Measurements from ENCODE around the gene FOXN3.
A peak's percentile ranks its signal among the peaks of the same experiment; 100 is the strongest.
"Not testable (repeated sequence)": the region's sequence is repeated elsewhere in the genome, so short reads cannot be mapped to it uniquely, and the experiment has no call there.

Gene FOXN3

GRCh38 chr14:89294469-89294868 lies 122.6 kb downstream of the FOXN3 start:
- H3K9me3 ChIP-seq (ENCODE audit: control extremely low read depth in 1 of 5, control insufficient read depth in 4 of 5, insufficient read depth in 2 of 5, low read depth in 1 of 5, low read length in 4 of 5); H3K27me3 ChIP-seq (replicated peaks in 2 of 5; ENCODE audit: control insufficient read depth in 4 of 5, insufficient read depth in 5 of 5, low read length in 4 of 5); POLR2A ChIA-PET; H3K4me3 ChIP-seq (ENCODE audit: control insufficient read depth in 1 of 7, extremely low read depth in 1 of 7, insufficient read depth in 4 of 7, low read depth in 2 of 7, low read length in 6 of 7); DNase-seq; H3K4me1 ChIP-seq (ENCODE audit: control extremely low read depth in 1 of 4, control insufficient read depth in 4 of 4, insufficient read depth in 4 of 4, low read length in 3 of 4): not testable (repeated sequence)
- Histone ChIP-seq H3K27ac (ENCODE audit: insufficient read depth in 1 of 2, low read depth in 1 of 2, low read length in 2 of 2, poor library complexity in 1 of 2, severe bottlenecking in 2 of 2) (peak overlapping the region in 1 of 2 experiments; percentile 18), H3K36me3 (ENCODE audit: control insufficient read depth in 4 of 4, insufficient read depth in 4 of 4, low read length in 3 of 4) (peaks cover 5 to 18% (median 11%) of the 10 kb centered on the region in 4 experiments)
- CTCF ChIA-PET = interaction anchor here (0.9 kb wide), 1 partner anchor 11 kb away, joined by 3 read pairs; no protein-coding TSS in a partner anchor
- 98% methylated on average over 4 of the region's 4 CpGs for WGBS (ENCODE audit: insufficient coverage)

DNA sequence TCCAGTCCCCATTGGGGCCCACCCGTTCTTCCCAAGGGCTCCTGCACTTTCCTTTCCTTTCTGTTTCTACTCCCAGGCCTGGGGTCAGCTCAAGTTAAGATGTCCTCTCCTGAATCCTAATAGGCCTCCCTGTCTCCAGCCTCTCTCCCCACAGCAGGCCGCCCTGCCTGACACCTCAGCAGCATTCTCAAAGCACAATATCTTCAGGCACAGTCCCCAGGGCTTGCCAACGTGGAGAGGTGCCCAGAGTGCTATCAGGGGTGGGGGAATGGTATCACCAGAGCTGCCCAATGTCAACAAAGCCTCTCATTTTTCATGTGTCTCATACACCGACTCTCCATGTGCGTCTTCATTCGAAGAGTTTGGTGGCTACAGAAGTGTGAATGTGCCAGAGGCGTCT lies 123.0 kb downstream of the FOXN3 start:
- ChIA-PET POLR2A (no interaction called here), CTCF (interaction anchor here (0.6 to 2.0 kb wide), 3 partner anchors 9 to 532 kb away, joined by 3 to 8 read pairs (median 4); no protein-coding TSS in a partner anchor)
- H3K4me1 ChIP-seq (ENCODE audit: control extremely low read depth in 1 of 4, control insufficient read depth in 4 of 4, insufficient read depth in 4 of 4, low read length in 3 of 4) = peaks cover 0 to 8% (median 0%) of the 10 kb centered on the region in 4 experiments
- H3K36me3 ChIP-seq (ENCODE audit: control insufficient read depth in 4 of 4, insufficient read depth in 4 of 4, low read length in 3 of 4) = peaks cover 5 to 18% (median 11%) of the 10 kb centered on the region in 4 experiments
- no peaks in the 10 kb centered on the region for H3K27me3 ChIP-seq (replicated peaks in 2 of 5; ENCODE audit: control insufficient read depth in 4 of 5, insufficient read depth in 5 of 5, low read length in 4 of 5)
- H3K27ac ChIP-seq (ENCODE audit: insufficient read depth in 1 of 2, low read depth in 1 of 2, low read length in 2 of 2, poor library complexity in 1 of 2, severe bottlenecking in 2 of 2) = peak overlapping the region in 1 of 2 experiments; percentile 18
- 95% methylated on average over 7 of the region's 7 CpGs for WGBS (ENCODE audit: insufficient coverage)
- H3K4me3 ChIP-seq (ENCODE audit: control insufficient read depth in 1 of 7, extremely low read depth in 1 of 7, insufficient read depth in 4 of 7, low read depth in 2 of 7, low read length in 6 of 7) = no peak overlapping the region
- DNase-seq = no peak
- no peaks in the 10 kb centered on the region for H3K9me3 ChIP-seq (ENCODE audit: control extremely low read depth in 1 of 5, control insufficient read depth in 4 of 5, insufficient read depth in 2 of 5, low read depth in 1 of 5, low read length in 4 of 5)

GRCh38 chr14:89293314-89293916 lies 123.6 kb downstream of the FOXN3 start:
- ChIA-PET CTCF (interaction anchor here (0.6 to 2.0 kb wide), 3 partner anchors 10 to 533 kb away, joined by 3 to 8 read pairs (median 4); no protein-coding TSS in a partner anchor), POLR2A (no interaction called here)
- Histone ChIP-seq H3K27ac (ENCODE audit: insufficient read depth in 1 of 2, low read depth in 1 of 2, low read length in 2 of 2, poor library complexity in 1 of 2, severe bottlenecking in 2 of 2) (no peak overlapping the region), H3K36me3 (ENCODE audit: control insufficient read depth in 4 of 4, insufficient read depth in 4 of 4, low read length in 3 of 4) (peaks cover 5 to 18% (median 11%) of the 10 kb centered on the region in 4 experiments), H3K9me3 (ENCODE audit: control extremely low read depth in 1 of 5, control insufficient read depth in 4 of 5, insufficient read depth in 2 of 5, low read depth in 1 of 5, low read length in 4 of 5) (no peaks in the 10 kb centered on the region), H3K4me3 (ENCODE audit: control insufficient read depth in 1 of 7, extremely low read depth in 1 of 7, insufficient read depth in 4 of 7, low read depth in 2 of 7, low read length in 6 of 7) (no peak overlapping the region), H3K4me1 (ENCODE audit: control extremely low read depth in 1 of 4, control insufficient read depth in 4 of 4, insufficient read depth in 4 of 4, low read length in 3 of 4) (peaks cover 0 to 8% (median 0%) of the 10 kb centered on the region in 4 experiments), H3K27me3 (replicated peaks in 2 of 5; ENCODE audit: control insufficient read depth in 4 of 5, insufficient read depth in 5 of 5, low read length in 4 of 5) (no peaks in the 10 kb centered on the region)
- no peak for DNase-seq
- 98% methylated on average over 6 of the region's 6 CpGs for WGBS (ENCODE audit: insufficient coverage)

DNA sequence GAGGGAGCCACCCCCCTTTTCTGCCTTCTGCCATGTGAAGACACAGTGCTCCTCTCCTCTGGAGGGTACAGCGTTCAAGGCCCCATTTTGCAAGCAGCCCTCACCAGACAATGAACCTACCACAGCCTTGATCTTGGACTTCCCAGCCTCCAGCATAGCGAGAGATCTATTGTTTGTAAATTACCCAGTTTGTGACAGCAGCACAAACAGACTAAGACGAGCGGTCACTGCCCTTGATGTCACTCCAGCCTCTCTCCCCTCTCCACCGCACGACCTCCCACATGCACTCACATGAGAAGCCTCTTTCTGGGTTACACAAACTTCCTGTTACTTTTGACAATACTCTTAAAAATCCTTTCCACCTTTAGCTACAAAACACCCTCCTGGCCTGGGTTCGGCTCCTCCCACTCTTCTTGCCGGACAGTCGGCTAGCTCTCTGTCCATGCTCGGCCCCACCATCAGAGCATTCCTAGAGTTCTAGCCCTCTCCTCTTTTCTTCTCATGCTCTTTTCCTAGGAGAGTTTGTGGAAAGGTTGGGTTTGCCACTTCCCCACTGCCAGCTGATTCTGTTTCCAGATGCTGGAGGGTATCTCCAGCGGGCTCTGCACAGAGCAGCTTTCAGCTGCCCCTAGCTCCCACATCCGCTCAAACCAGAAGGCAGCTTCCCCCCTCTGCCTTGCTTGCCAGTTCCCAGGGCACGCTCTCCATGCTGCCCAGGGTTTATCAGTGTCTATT lies 124.3 kb downstream of the FOXN3 start:
- 92% methylated on average over 11 of the region's 13 CpGs for WGBS (ENCODE audit: insufficient coverage)
- H3K27ac ChIP-seq (ENCODE audit: insufficient read depth in 1 of 2, low read depth in 1 of 2, low read length in 2 of 2, poor library complexity in 1 of 2, severe bottlenecking in 2 of 2) = no peak overlapping the region
- CTCF ChIA-PET = interaction anchor here (2.0 kb wide), 1 partner anchor 10 kb away, joined by 8 read pairs; no protein-coding TSS in a partner anchor

GRCh38 chr14:89291351-89291940 lies 125.6 kb downstream of the FOXN3 start:
- peaks cover 5 to 18% (median 11%) of the 10 kb centered on the region in 4 experiments for H3K36me3 ChIP-seq (ENCODE audit: control insufficient read depth in 4 of 4, insufficient read depth in 4 of 4, low read length in 3 of 4)
- no peak overlapping the region for H3K4me3 ChIP-seq (ENCODE audit: control insufficient read depth in 1 of 7, extremely low read depth in 1 of 7, insufficient read depth in 4 of 7, low read depth in 2 of 7, low read length in 6 of 7)
- CTCF ChIA-PET = no interaction called here
- H3K4me1 ChIP-seq (ENCODE audit: control extremely low read depth in 1 of 4, control insufficient read depth in 4 of 4, insufficient read depth in 4 of 4, low read length in 3 of 4) = peaks cover 0 to 8% (median 3%) of the 10 kb centered on the region in 4 experiments
- H3K27ac ChIP-seq (ENCODE audit: insufficient read depth in 1 of 2, low read depth in 1 of 2, low read length in 2 of 2, poor library complexity in 1 of 2, severe bottlenecking in 2 of 2) = no peak overlapping the region
- WGBS (ENCODE audit: insufficient coverage) = 94% methylated on average over 8 of the region's 9 CpGs
- no peak for DNase-seq
- H3K9me3 ChIP-seq (ENCODE audit: control extremely low read depth in 1 of 5, control insufficient read depth in 4 of 5, insufficient read depth in 2 of 5, low read depth in 1 of 5, low read length in 4 of 5) = no peaks in the 10 kb centered on the region
- no peaks in the 10 kb centered on the region for H3K27me3 ChIP-seq (replicated peaks in 2 of 5; ENCODE audit: control insufficient read depth in 4 of 5, insufficient read depth in 5 of 5, low read length in 4 of 5)
- POLR2A ChIA-PET = no interaction called here

More for the DNA sequence above, 124.3 kb downstream of the FOXN3 start:
- H3K9me3 ChIP-seq (ENCODE audit: control extremely low read depth in 1 of 5, control insufficient read depth in 4 of 5, insufficient read depth in 2 of 5, low read depth in 1 of 5, low read length in 4 of 5) = no peaks in the 10 kb centered on the region
- DNase-seq = peak in 1 of 3 donors; percentile 14
- peaks cover 5 to 18% (median 11%) of the 10 kb centered on the region in 4 experiments for H3K36me3 ChIP-seq (ENCODE audit: control insufficient read depth in 4 of 4, insufficient read depth in 4 of 4, low read length in 3 of 4)
- H3K4me3 ChIP-seq (ENCODE audit: control insufficient read depth in 1 of 7, extremely low read depth in 1 of 7, insufficient read depth in 4 of 7, low read depth in 2 of 7, low read length in 6 of 7) = no peak overlapping the region
- POLR2A ChIA-PET = no interaction called here
- peaks cover 0 to 8% (median 0%) of the 10 kb centered on the region in 4 experiments for H3K4me1 ChIP-seq (ENCODE audit: control extremely low read depth in 1 of 4, control insufficient read depth in 4 of 4, insufficient read depth in 4 of 4, low read length in 3 of 4)
- no peaks in the 10 kb centered on the region for H3K27me3 ChIP-seq (replicated peaks in 2 of 5; ENCODE audit: control insufficient read depth in 4 of 5, insufficient read depth in 5 of 5, low read length in 4 of 5)

- CTCF ChIA-PET = no interaction called here
These were observed 126.2 kb downstream of the FOXN3 start for GRCh38 chr14:89290813-89291212.

More at GRCh38 chr14:89290813-89291212, 126.2 kb downstream of the FOXN3 start:
- no peak for DNase-seq
- Histone ChIP-seq H3K36me3 (ENCODE audit: control insufficient read depth in 4 of 4, insufficient read depth in 4 of 4, low read length in 3 of 4) (peaks cover 5 to 18% (median 11%) of the 10 kb centered on the region in 4 experiments), H3K27ac (ENCODE audit: insufficient read depth in 1 of 2, low read depth in 1 of 2, low read length in 2 of 2, poor library complexity in 1 of 2, severe bottlenecking in 2 of 2) (no peak overlapping the region), H3K27me3 (replicated peaks in 2 of 5; ENCODE audit: control insufficient read depth in 4 of 5, insufficient read depth in 5 of 5, low read length in 4 of 5) (no peaks in the 10 kb centered on the region), H3K4me1 (ENCODE audit: control extremely low read depth in 1 of 4, control insufficient read depth in 4 of 4, insufficient read depth in 4 of 4, low read length in 3 of 4) (peaks cover 0 to 8% (median 3%) of the 10 kb centered on the region in 4 experiments), H3K4me3 (ENCODE audit: control insufficient read depth in 1 of 7, extremely low read depth in 1 of 7, insufficient read depth in 4 of 7, low read depth in 2 of 7, low read length in 6 of 7) (no peak overlapping the region), H3K9me3 (ENCODE audit: control extremely low read depth in 1 of 5, control insufficient read depth in 4 of 5, insufficient read depth in 2 of 5, low read depth in 1 of 5, low read length in 4 of 5) (no peaks in the 10 kb centered on the region)
- POLR2A ChIA-PET = no interaction called here
- over 99% methylated on average over 8 of the region's 8 CpGs for WGBS (ENCODE audit: insufficient coverage)

All from common myeloid progenitor, CD34-positive (primary cell).